ENCODE results near the gene CCDC178. TPM values are rescaled to one million over a fixed set of nuclear protein-coding genes. Genes with fewer than 3 reads are reported as not detected.
"Not testable (repeated sequence)": the region's sequence is repeated elsewhere in the genome, so short reads cannot be mapped to it uniquely, and the experiment has no call there.

CCDC178 gene
- polyA plus RNA-seq, 4 donors, result 1.7 to 2.4 (median 1.8) TPM

GRCh38 chr18:33369711-33370449, 70.6 kb downstream of the CCDC178 start:
- no peak for DNase-seq (ENCODE audit: low read depth in 4 of 4, low spot score in 3 of 4)

DNA sequence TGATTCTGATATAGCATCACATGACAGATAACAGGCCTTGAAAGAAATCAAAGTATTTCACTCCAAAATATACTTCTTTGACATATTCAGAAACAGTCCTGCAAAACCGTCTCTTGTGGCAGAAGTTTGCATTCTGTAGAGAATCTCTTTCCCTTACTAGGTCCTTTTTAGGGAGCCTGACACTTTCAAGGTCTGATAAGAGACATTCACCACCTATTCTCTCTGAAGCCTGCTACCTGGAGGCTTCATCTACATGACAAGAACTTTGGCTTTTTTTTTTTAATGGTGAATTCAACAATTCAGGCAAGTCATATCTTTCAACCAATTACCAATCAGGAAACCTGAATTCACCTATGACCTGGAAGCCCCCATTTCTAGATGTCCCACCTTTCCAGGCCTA, 83.8 kb downstream of the CCDC178 start:
- DNase-seq (ENCODE audit: low read depth in 4 of 4, low spot score in 3 of 4), result no peak

GRCh38 chr18:33355756-33356155, 84.8 kb downstream of the CCDC178 start:
- DNase-seq (ENCODE audit: low read depth in 4 of 4, low spot score in 3 of 4), result no peak

- no peak for DNase-seq (ENCODE audit: low read depth in 4 of 4, low spot score in 3 of 4)
Measured at GRCh38 chr18:33355263-33355662, 85.3 kb downstream of the CCDC178 start.

DNA sequence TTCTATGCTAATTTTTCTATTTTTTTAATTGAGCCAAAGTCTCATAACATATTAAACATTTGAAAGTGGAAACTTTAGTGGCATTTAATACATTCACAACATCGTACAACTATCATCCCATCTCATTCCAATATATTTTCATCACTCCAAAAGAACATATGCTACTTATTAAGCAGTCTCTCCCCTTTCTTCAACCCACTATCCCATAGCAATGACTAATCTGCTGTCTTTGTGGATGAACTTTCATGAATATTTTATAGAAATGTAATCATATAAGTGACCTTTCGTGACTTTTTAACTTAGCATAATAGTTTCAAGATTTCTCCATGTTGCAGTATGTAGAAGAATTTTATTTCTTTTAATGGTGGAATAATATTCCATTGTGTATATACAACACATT, 90.3 kb downstream of the CCDC178 start:
- DNase-seq (ENCODE audit: low read depth in 4 of 4, low spot score in 3 of 4), result no peak

- DNase-seq (ENCODE audit: low read depth in 4 of 4, low spot score in 3 of 4), result not testable (repeated sequence)
Measured at GRCh38 chr18:33339733-33340132, 100.8 kb downstream of the CCDC178 start.

DNA sequence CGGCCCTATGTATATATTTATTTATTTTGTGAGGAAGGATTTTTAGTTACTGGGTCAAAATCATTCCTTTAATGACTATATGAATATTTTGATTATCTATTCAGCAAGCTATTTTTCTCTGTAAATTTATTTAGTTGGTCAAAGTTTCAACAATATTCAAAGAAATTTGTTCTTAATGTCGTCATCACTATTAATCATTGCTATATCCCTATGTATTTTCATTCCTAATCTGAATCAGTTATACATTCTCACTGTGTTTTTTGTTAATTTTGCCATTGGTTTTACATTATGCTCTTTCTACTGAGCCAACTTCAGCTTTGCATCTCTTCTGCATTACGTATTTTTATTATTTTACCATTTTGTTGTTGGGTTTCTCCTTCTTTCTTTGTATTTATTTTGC, 105.7 kb downstream of the CCDC178 start:
- no peak for DNase-seq (ENCODE audit: low read depth in 4 of 4, low spot score in 3 of 4)

DNA sequence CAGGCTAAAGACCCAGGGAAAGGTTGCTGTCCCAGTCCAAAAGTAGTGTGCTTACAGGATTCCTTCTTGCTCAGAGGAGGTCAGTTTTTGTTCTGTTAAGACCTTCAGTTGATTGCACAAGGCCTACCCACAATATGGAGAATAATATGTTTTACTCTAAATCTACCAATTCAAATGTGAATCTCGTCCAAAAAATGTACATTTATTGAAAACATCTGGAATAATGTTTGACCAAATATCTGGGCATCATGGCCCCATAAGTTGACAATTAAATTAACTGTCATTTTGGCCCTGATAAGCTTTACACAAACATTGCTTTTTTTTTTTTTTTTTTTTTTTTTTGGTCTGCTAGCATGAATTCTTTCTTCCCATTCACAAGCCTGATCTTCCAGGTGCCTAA, 109.8 kb downstream of the CCDC178 start:
- no peak for DNase-seq (ENCODE audit: low read depth in 4 of 4, low spot score in 3 of 4)

GRCh38 chr18:33326975-33327374, 113.5 kb downstream of the CCDC178 start:
- DNase-seq (ENCODE audit: low read depth in 4 of 4, low spot score in 3 of 4), result no peak

DNA sequence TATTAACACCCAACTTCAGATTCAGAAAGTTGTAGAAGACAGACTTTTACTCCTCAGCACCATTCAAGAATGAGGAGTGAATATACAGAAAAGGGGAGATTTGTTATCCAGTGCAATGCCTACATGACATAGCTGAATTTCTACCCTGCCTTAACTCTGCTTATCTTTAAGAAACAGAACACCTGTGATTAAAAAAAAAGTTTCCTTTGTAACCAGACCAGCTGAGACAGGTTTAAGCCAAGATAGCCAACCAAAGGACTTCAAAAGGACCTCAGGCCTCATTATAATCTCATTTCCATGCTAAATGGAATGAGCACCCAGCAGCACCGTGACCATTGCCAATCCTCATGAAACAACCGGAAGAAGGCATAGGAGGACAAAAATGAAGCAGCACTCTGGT, 122.9 kb downstream of the CCDC178 start:
- no peak for DNase-seq (ENCODE audit: low read depth in 4 of 4, low spot score in 3 of 4)

- DNase-seq (ENCODE audit: low read depth in 4 of 4, low spot score in 3 of 4), result no peak
Measured at GRCh38 chr18:33316146-33316587, 124.4 kb downstream of the CCDC178 start.

- no peak for DNase-seq (ENCODE audit: low read depth in 4 of 4, low spot score in 3 of 4)
Measured at GRCh38 chr18:33307520-33307919, 133.0 kb downstream of the CCDC178 start.

GRCh38 chr18:33304277-33304676, 136.2 kb downstream of the CCDC178 start:
- no peak for DNase-seq (ENCODE audit: low read depth in 4 of 4, low spot score in 3 of 4)

GRCh38 chr18:33291539-33291938, 149.0 kb downstream of the CCDC178 start:
- no peak for DNase-seq (ENCODE audit: low read depth in 4 of 4, low spot score in 3 of 4)

GRCh38 chr18:33288082-33288716, 152.3 kb downstream of the CCDC178 start:
- no peak for DNase-seq (ENCODE audit: low read depth in 4 of 4, low spot score in 3 of 4)

GRCh38 chr18:33282709-33283333, 157.7 kb downstream of the CCDC178 start:
- DNase-seq (ENCODE audit: low read depth in 4 of 4, low spot score in 3 of 4), result no peak

GRCh38 chr18:33282142-33282541, 158.4 kb downstream of the CCDC178 start:
- DNase-seq (ENCODE audit: low read depth in 4 of 4, low spot score in 3 of 4), result no peak

- no peak for DNase-seq (ENCODE audit: low read depth in 4 of 4, low spot score in 3 of 4)
Measured at GRCh38 chr18:33277431-33277830, 163.1 kb downstream of the CCDC178 start.

DNA sequence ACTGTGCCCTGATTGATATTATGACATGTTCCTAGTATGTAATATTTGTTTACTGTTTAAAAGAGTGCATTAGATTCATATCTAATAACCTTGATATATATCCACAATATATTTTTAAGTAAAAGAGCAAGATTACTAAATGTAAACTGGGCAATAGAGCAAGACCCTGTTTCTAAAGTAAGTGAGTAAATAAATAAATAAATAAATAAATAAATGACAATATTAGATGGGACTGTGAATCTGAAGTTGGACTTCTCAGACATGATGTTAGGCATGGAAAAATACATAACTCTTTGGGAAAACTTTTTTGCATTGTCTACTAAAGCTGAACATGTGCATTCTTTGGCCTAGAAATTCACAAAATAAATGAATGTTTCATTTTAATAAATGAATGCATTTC, 164.7 kb downstream of the CCDC178 start:
- DNase-seq (ENCODE audit: low read depth in 4 of 4, low spot score in 3 of 4), result no peak

DNA sequence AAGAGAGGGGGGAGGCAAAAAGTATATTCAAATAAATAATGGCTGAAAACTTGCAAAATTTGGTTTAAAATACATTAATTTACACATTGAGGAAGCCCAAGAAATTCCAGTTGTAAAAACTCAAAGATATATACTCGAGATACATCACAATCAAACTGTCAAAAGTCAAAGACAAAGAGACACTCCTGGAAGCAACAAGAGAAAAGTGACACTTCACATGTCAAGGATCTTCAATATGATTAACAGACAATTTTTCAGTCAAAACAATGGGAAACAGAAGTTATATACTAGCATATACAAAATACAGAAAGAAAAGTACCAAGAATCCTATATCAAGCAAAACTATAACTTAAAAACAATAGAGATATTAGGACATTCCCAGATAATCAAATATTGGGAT, 170.2 kb downstream of the CCDC178 start:
- no peak for DNase-seq (ENCODE audit: low read depth in 4 of 4, low spot score in 3 of 4)

DNA sequence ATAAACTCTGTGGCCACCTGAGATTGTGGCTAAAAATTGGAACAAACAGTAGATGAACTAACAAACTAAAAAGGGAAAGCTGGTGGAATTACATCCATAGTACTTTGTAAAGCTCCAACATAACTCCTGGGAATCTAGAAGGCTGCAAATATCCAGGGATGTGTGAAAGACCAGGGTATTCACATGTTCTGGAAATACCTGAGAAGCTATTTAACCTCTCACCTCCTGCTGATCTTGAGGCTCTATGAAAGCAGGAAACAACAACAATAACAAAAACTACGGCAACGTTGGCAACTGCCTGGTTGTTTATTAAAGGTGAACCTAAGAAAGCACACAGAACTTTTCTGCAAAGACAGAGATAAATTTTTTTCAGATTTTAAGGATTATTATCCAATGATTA, 171.3 kb downstream of the CCDC178 start:
- no peak for DNase-seq (ENCODE audit: low read depth in 4 of 4, low spot score in 3 of 4)

- DNase-seq (ENCODE audit: low read depth in 4 of 4, low spot score in 3 of 4), result no peak
Measured at GRCh38 chr18:33264566-33264965, 176.0 kb downstream of the CCDC178 start.

Data from right renal pelvis (tissue), 4 donors.